Mesodermal cell (in vitro differentiated cells): ENCODE results near the gene SUCO.

Source experiments
- H3K27ac ChIP-seq: 2 replicates; pipeline ENCODE4 v1.7.0; 2013; ENCODE audit warnings: mild to moderate bottlenecking, low read depth, low read length, moderate library complexity; ENCODE audit not compliant: severe bottlenecking
- H3K36me3 ChIP-seq: 2 replicates; pipeline ENCODE4 v1.7.1; 2013; ENCODE audit warnings: mild to moderate bottlenecking, low read length, moderate library complexity; ENCODE audit not compliant: control insufficient read depth, insufficient read depth
- H3K4me1 ChIP-seq: one replicate; pipeline ENCODE4 v1.7.1; 2013; ENCODE audit warnings: mild to moderate bottlenecking, low read length; ENCODE audit not compliant: insufficient read depth, control insufficient read depth, poor library complexity, severe bottlenecking
- H3K4me3 ChIP-seq: 2 replicates; pipeline ENCODE4 v1.7.0; 2013; ENCODE audit warnings: low read length, control low read depth, mild to moderate bottlenecking; ENCODE audit not compliant: insufficient read depth, poor library complexity, severe bottlenecking; ENCODE audit errors: extremely low read depth
- H3K9me3 ChIP-seq: 2 replicates; pipeline ENCODE4 v1.7.1; 2013; ENCODE audit warnings: mild to moderate bottlenecking, low read length, moderate library complexity; ENCODE audit not compliant: control insufficient read depth
- WGBS, 2 experiments: methylation state at CpG; one replicate each; pipeline ENCODE4 v1.1.5; 2013; ENCODE audit warnings: missing lambda C conversion rate in 2 of 2; ENCODE audit not compliant: insufficient coverage in 2 of 2; 5-methylcytosine and 5-hydroxymethylcytosine counted together

SUCO gene

DNA sequence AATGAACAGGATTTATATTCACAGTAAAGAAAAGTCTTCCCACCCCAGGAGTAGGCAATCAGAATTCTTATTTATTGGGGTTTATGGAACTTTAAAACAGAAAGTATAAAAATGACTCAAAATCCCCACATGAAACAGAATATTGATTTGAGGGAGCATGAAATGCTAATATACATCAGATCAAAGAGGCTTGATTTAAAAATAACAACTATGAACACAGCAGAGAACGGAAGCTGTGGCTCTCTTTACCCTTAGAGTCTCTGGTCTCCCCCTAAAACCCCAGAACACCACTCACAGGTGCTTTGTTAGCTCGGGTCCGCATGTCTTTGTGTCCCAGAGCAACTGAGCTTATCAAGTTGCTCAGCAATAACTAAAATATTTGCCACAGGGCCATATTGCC, 94.8 kb downstream of the SUCO start:
- H3K4me3 ChIP-seq = no peak overlapping the region

DNA sequence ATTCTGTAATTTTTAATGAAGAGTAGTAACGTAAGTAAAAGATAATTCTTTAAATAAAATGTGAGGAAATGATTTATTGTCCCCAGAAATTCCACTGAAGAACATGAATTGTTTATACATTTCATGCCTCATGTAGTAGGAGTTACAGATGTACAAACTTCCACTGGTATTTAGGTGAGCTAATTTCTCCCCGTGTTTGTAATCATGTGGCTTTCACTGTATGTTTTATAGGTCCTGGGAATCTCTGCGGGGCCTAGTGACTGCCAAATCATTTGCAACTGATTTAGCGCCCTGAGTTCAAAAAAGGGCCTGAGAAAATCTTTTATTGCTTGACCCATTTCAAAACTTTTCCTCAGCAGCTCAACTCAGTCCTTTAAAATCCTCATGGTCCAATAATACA, 95.5 kb downstream of the SUCO start:
- Histone ChIP-seq H3K4me1 (peaks cover 16% of the 10 kb centered on the region), H3K4me3 (no peak overlapping the region), H3K36me3 (no peaks in the 10 kb centered on the region), H3K27ac (no peak overlapping the region), H3K9me3 (no peaks in the 10 kb centered on the region)
- WGBS, 2 experiments = 91 to 93% methylated on average over 3 of the region's 4 CpGs

More for the DNA sequence above, 94.8 kb downstream of the SUCO start:
- Histone ChIP-seq H3K27ac (no peak overlapping the region), H3K9me3 (no peaks in the 10 kb centered on the region), H3K4me1 (peaks cover 16% of the 10 kb centered on the region), H3K36me3 (no peaks in the 10 kb centered on the region)
- WGBS, 2 experiments = 87 to 90% methylated on average over 3 of the region's 3 CpGs

DNA sequence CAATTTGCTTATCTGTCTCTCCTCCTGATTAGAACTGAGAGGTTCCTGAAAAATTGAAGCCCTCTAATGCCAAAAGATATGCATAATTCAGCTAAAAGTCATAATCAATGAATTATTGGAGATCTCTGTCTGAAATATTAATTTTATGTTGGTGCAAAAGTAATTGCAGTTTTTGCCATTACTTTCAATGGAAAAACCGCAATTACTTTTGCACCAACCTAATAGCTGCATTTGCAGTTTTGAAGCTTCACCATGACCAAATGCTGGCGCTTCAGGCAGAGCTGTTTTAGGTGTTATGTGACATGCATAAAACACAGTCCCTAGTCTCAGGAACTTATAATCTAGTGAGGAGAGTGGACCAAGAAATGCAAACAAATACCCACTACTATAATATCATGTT, 96.2 kb downstream of the SUCO start:
- H3K9me3 ChIP-seq = no peaks in the 10 kb centered on the region
- peaks cover 16% of the 10 kb centered on the region for H3K4me1 ChIP-seq
- no peak overlapping the region for H3K27ac ChIP-seq
- no peak overlapping the region for H3K4me3 ChIP-seq
- H3K36me3 ChIP-seq = no peaks in the 10 kb centered on the region
- WGBS, 2 experiments = 100% methylated on average over 1 of the region's 2 CpGs; no CpG with 5 or more reads in 1 of the 2 experiments

DNA sequence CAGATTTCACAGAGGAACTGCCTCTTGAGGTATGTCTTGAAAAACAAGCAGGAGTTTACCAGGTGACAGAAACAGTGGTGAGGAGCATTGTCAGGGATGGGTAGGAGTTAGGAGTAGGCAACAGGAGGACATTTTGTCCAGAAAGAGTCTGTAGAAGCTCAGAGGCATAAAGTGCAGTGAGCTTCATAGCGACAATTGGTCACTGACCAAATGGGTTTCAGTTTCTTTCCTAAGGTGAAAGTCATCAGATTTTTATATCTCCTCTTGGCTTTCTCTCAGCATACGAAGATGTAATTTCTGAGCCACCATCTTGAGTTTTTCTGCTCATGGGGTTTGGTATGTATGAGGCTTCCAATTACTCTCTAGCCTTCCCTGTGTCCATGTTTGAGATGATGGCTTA, 96.7 kb downstream of the SUCO start:
- 100% methylated on average over 1 of the region's 2 CpGs for WGBS, 2 experiments
- H3K9me3 ChIP-seq = no peaks in the 10 kb centered on the region
- H3K4me1 ChIP-seq = peaks cover 16% of the 10 kb centered on the region
- no peak overlapping the region for H3K27ac ChIP-seq
- H3K4me3 ChIP-seq = no peak overlapping the region
- H3K36me3 ChIP-seq = no peaks in the 10 kb centered on the region

DNA sequence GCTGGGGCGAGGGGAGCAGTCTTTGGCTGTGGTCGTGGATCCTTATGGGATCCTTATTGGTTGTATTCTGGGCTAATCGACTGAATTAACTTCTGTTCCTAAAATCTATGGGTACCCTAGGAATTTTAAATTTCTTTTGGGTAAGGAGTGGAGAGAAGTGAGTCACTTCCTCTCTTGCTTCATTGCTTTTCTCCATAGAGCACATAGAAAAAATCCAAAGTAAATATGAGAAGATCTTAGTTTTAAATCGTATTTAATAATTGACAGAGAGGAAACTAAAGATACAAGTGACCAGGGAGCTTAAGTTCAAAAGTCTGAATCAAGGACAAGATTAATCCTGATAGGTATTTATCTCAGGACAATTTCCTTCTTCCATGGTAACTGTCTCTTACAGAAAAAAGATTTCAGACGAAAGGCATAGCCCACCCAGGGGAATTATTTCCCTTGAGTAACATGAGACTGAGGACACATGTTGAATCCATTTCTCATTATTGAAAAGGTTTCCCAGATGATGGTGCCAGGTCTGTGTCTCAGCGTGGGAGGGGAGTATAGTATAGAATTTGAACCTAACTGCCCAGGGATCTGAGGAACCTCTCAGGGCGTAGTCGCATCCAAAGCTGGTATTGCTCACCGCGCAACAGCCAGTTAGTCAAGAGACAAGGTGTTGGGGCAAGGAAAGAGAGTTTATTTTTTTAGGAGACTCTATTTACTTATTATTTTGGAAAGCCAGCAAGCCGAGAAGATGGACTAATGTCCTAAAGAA, 97.3 kb downstream of the SUCO start:
- 96 to 100% methylated on average over 2 to 6 of the region's 11 CpGs for WGBS, 2 experiments
- Histone ChIP-seq H3K9me3 (no peaks in the 10 kb centered on the region), H3K36me3 (no peaks in the 10 kb centered on the region), H3K4me3 (no peak overlapping the region), H3K27ac (no peak overlapping the region), H3K4me1 (peaks cover 16% of the 10 kb centered on the region)

DNA sequence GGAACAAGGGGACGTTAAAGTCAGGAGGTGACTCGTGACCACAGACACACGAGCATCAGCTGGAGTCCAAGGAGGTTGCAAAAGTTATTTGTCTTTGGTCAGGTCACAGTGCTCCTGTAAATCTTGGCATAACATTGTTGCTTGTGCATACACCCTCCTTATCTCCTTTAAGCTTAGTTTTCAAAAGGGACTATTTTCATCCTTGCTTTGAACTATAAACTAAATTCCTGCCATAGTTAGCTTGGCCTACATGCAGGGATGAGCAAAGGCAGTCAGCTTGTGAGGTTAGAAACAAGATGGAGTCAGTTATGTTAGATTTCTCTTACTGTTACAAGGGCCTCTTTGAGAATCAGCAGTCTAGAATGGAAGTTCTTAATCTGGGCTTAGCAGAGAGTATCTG, 97.9 kb downstream of the SUCO start:
- 85% methylated on average over 3 of the region's 3 CpGs; no CpG with 5 or more reads in 1 of the 2 experiments for WGBS, 2 experiments
- H3K4me3 ChIP-seq = no peak overlapping the region
- H3K27ac ChIP-seq = no peak overlapping the region
- no peaks in the 10 kb centered on the region for H3K9me3 ChIP-seq
- H3K4me1 ChIP-seq = peaks cover 16% of the 10 kb centered on the region
- no peaks in the 10 kb centered on the region for H3K36me3 ChIP-seq

DNA sequence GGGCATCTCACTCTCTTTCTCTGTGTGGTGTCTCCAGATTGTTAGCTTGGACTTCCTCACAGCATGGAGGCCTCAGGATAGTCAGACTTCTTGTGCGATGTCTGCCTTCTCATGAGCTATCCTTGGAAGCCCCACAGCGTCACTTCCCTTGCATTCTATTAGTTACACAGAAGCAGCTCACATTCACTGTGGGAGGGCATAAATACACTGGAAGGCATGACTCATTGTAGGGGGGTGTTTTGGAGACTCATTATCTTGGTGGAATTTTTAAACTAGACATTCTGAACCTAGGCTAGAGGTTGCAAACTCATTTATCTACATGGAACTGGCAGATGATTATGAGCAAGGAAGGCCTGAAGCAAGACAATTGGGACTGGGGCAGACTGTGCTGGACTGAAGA, 104.6 kb downstream of the SUCO start:
- no CpG with 5 or more reads among the region's 2 CpGs for WGBS, 2 experiments

DNA sequence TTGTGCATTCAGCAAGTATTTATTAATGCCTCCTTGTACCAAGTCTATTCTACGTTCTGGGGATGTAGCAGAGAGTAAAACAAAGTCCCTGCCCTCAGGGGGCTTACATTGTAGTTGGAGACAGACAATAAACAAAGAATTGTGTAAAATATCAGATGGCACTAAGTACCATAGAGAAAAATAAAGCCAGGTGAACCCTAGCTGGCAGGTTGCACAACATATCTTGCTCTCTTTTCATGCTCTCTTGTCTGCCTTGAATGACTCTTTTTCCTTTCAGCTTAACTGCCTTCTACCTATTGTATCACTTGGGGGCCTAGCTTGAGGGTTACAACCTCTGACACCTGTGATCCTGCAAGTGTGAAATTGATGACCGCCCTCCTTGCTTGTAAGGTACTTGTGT, 105.3 kb downstream of the SUCO start:
- H3K27ac ChIP-seq = peak overlapping the region; percentile 2
- WGBS, 2 experiments = no CpG with 5 or more reads among the region's 2 CpGs

More for the DNA sequence above, 104.6 kb downstream of the SUCO start:
- Histone ChIP-seq H3K36me3 (no peaks in the 10 kb centered on the region), H3K4me3 (no peak overlapping the region), H3K9me3 (peaks cover 13% of the 10 kb centered on the region), H3K27ac (no peak overlapping the region), H3K4me1 (peaks cover 25% of the 10 kb centered on the region)

DNA sequence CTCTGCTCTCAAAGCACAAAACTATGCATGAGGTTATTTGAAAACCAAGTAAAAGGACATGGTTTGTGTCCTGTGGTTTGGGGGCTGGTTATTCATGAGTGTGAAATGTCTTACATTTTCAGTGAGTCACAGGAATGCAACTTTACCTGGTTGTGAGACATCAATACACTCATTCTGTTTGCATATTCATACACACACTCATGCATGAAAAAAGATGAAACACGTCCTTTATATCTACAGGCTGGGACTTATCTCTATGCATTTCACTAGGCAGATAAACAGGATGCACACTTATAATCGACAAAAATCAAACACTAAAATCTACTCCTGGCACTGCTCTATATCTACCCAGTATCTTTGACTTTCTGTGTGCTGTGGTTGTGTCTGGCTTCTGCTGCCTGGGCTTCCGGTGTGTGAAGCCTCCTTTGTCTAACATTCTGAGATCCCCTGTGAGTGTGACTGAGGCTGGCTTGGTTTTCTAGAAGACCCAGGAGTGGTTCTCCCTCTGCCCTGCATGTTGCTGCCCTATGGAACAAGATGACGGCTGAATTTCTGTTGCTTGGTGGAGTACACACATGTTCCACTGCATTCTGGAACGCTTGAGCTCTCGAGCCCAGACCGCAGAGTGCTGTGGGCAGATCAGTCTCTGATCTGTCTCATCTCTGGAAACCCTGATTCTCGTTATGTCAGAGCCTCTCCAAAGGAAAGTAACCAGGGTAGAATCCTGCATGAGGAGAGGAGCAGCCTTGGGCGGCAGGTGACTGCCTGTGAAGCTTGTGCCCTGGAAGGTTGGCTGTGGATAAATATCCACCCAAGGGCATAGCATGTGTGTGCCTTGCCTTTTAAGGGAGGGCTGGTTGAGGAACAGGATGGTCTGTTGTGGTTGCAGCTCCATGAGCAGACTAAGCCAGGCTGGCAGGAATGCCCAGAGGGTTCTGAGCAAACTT, 106.2 kb downstream of the SUCO start:
- H3K27ac ChIP-seq = peak overlapping the region; percentile 61
- H3K9me3 ChIP-seq = peaks cover 13% of the 10 kb centered on the region
- no peaks in the 10 kb centered on the region for H3K36me3 ChIP-seq
- WGBS, 2 experiments = 79 to 92% methylated on average over 7 of the region's 9 CpGs
- H3K4me1 ChIP-seq = peaks cover 25% of the 10 kb centered on the region
- no peak overlapping the region for H3K4me3 ChIP-seq

More for the DNA sequence above, 105.3 kb downstream of the SUCO start:
- no peak overlapping the region for H3K4me3 ChIP-seq
- peaks cover 13% of the 10 kb centered on the region for H3K9me3 ChIP-seq
- no peaks in the 10 kb centered on the region for H3K36me3 ChIP-seq
- H3K4me1 ChIP-seq = peaks cover 25% of the 10 kb centered on the region

DNA sequence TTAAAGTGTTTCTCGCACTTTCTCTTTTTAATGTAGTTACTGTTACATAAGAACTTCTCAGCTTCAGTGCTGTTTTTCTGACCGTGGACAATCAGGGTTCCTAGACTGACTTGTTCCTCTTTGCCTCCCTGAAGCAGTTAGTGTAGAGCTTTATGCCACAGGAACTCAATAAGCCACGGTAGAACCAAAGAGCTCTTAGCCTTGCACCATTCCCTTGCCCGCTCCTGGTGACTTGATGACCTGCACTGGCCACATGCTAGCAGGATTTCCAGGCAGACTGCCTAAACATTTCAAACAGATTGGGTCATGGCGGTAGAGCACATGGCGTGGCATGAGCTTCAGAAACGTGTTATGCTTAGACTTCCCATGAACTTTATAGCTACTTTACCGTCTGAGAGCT, 107.2 kb downstream of the SUCO start:
- H3K4me1 ChIP-seq = peaks cover 25% of the 10 kb centered on the region
- H3K27ac ChIP-seq = no peak overlapping the region
- WGBS, 2 experiments = 89 to 92% methylated on average over 6 to 8 of the region's 8 CpGs
- no peaks in the 10 kb centered on the region for H3K36me3 ChIP-seq
- no peak overlapping the region for H3K4me3 ChIP-seq
- H3K9me3 ChIP-seq = peaks cover 13% of the 10 kb centered on the region
